HG02870 (cell line): ENCODE data around the gene B3GALT6.
A peak's percentile ranks its signal among the peaks of the same experiment; 100 is the strongest.

Experiments
- ATAC-seq: cut with Tn5 transposase; IDR thresholded peaks from one replicate; pipeline ENCODE4 v1.9.1; 2021; ENCODE audit warnings: mild to moderate bottlenecking, moderate library complexity; ENCODE audit not compliant: unreplicated experiment

B3GALT6 gene

GRCh38 chr1:1259951-1260600, 28.0 kb downstream of the B3GALT6 start:
- ATAC-seq = no peak

GRCh38 chr1:1260843-1261560, 29.0 kb downstream of the B3GALT6 start:
- ATAC-seq = no peak

GRCh38 chr1:1262071-1262470, 30.0 kb downstream of the B3GALT6 start:
- ATAC-seq = no peak

- ATAC-seq = no peak
Observed at GRCh38 chr1:1262758-1263157, 30.7 kb downstream of the B3GALT6 start.

- ATAC-seq = no peak
Observed at GRCh38 chr1:1264026-1264425, 32.0 kb downstream of the B3GALT6 start.

- no peak for ATAC-seq
Observed at GRCh38 chr1:1264868-1265272, 32.8 kb downstream of the B3GALT6 start.

- ATAC-seq = no peak
Observed at GRCh38 chr1:1267488-1268283, 35.6 kb downstream of the B3GALT6 start.

- no peak for ATAC-seq
Observed at GRCh38 chr1:1268284-1268682, 36.2 kb downstream of the B3GALT6 start.

GRCh38 chr1:1270813-1271212, 38.8 kb downstream of the B3GALT6 start:
- no peak for ATAC-seq

GRCh38 chr1:1272341-1273208, 40.5 kb downstream of the B3GALT6 start:
- ATAC-seq = no peak

GRCh38 chr1:1273209-1273511, 41.1 kb downstream of the B3GALT6 start:
- no peak for ATAC-seq

- peak; percentile 78 for ATAC-seq
Observed at GRCh38 chr1:1273512-1274298, 41.7 kb downstream of the B3GALT6 start, which contains the start of gene UBE2J2. UBE2J2 (minus strand) TSS chr1:1273854; CDS start chr1:1267992, 5,862 bp downstream.

GRCh38 chr1:1274299-1274930, 42.4 kb downstream of the B3GALT6 start:
- ATAC-seq = no peak

- no peak for ATAC-seq
Observed at GRCh38 chr1:1274931-1275431, 42.9 kb downstream of the B3GALT6 start.

- ATAC-seq = no peak
Observed at GRCh38 chr1:1275836-1276235, 43.8 kb downstream of the B3GALT6 start.

GRCh38 chr1:1278620-1279019, 46.6 kb downstream of the B3GALT6 start:
- no peak for ATAC-seq

GRCh38 chr1:1279028-1279427, 47.0 kb downstream of the B3GALT6 start:
- no peak for ATAC-seq

- no peak for ATAC-seq
Observed at GRCh38 chr1:1280782-1281481, 48.9 kb downstream of the B3GALT6 start.
